Measurements from ENCODE around the gene SCN11A.
"Not testable (repeated sequence)": the region's sequence is repeated elsewhere in the genome, so short reads cannot be mapped to it uniquely, and the experiment has no call there.

The SCN11A gene

GRCh38 chr3:39065197-39065596, 13.5 kb upstream of the SCN11A start:
- peak; percentile 30 for DNase-seq (ENCODE audit: low read depth)

- DNase-seq (ENCODE audit: low read depth), result peak; percentile 57
These were observed 12.9 kb upstream of the SCN11A start for GRCh38 chr3:39064646-39065045.

- DNase-seq (ENCODE audit: low read depth), result no peak
These were observed 11.4 kb upstream of the SCN11A start for GRCh38 chr3:39063143-39063542.

GRCh38 chr3:39062180-39062579, 10.4 kb upstream of the SCN11A start:
- no peak for DNase-seq (ENCODE audit: low read depth)

- DNase-seq (ENCODE audit: low read depth), result not testable (repeated sequence)
These were observed 9.5 kb upstream of the SCN11A start for GRCh38 chr3:39061228-39061627.

- no peak for DNase-seq (ENCODE audit: low read depth)
These were observed 4.4 kb upstream of the SCN11A start for GRCh38 chr3:39056151-39056550.

- DNase-seq (ENCODE audit: low read depth), result no peak
These were observed 2.0 kb upstream of the SCN11A start for GRCh38 chr3:39053696-39054095.

- no peak for DNase-seq (ENCODE audit: low read depth)
These were observed 839 bp upstream of the SCN11A start for GRCh38 chr3:39052583-39052982.

GRCh38 chr3:39050029-39050428, 1.7 kb downstream of the SCN11A start:
- no peak for DNase-seq (ENCODE audit: low read depth)

GRCh38 chr3:39038165-39038564, 13.6 kb downstream of the SCN11A start:
- DNase-seq (ENCODE audit: low read depth), result peak; percentile 15

GRCh38 chr3:39029556-39029955, 22.2 kb downstream of the SCN11A start:
- DNase-seq (ENCODE audit: low read depth), result no peak

GRCh38 chr3:39028546-39028945, 23.2 kb downstream of the SCN11A start:
- no peak for DNase-seq (ENCODE audit: low read depth)

GRCh38 chr3:39025222-39025970, 26.3 kb downstream of the SCN11A start:
- peak; percentile 24 for DNase-seq (ENCODE audit: low read depth)

GRCh38 chr3:39024497-39024896, 27.2 kb downstream of the SCN11A start:
- no peak for DNase-seq (ENCODE audit: low read depth)

- DNase-seq (ENCODE audit: low read depth), result no peak
These were observed 29.5 kb downstream of the SCN11A start for GRCh38 chr3:39022286-39022630.

GRCh38 chr3:39021465-39022285, 30.1 kb downstream of the SCN11A start:
- no peak for DNase-seq (ENCODE audit: low read depth)

- DNase-seq (ENCODE audit: low read depth), result no peak
These were observed 30.7 kb downstream of the SCN11A start for GRCh38 chr3:39021029-39021428.

GRCh38 chr3:39019299-39019698, 32.4 kb downstream of the SCN11A start:
- no peak for DNase-seq (ENCODE audit: low read depth)

- no peak for DNase-seq (ENCODE audit: low read depth)
These were observed 36.3 kb downstream of the SCN11A start for GRCh38 chr3:39015418-39015817.

- no peak for DNase-seq (ENCODE audit: low read depth)
These were observed 37.7 kb downstream of the SCN11A start for GRCh38 chr3:39013921-39014509.

GRCh38 chr3:39013289-39013688, 38.5 kb downstream of the SCN11A start:
- DNase-seq (ENCODE audit: low read depth), result no peak

- DNase-seq (ENCODE audit: low read depth), result no peak
These were observed 40.5 kb downstream of the SCN11A start for GRCh38 chr3:39011191-39011736.

- DNase-seq (ENCODE audit: low read depth), result no peak
These were observed 46.4 kb downstream of the SCN11A start for GRCh38 chr3:39005295-39005694.
